IPS-18a (cell line): ENCODE measurements around the gene F2RL1.
"Not testable (repeated sequence)": the region's sequence is repeated elsewhere in the genome, so short reads cannot be mapped to it uniquely, and the experiment has no call there.

Experiments used
- H3K27ac ChIP-seq: one replicate; pipeline ENCODE4 v1.5.1; 2013; ENCODE audit warnings: low read length
- H3K27me3 ChIP-seq: one replicate; pipeline ENCODE4 v1.6.1; 2013; ENCODE audit warnings: mild to moderate bottlenecking, low read length; ENCODE audit not compliant: control insufficient read depth, insufficient read depth
- H3K36me3 ChIP-seq: one replicate; pipeline ENCODE4 v1.6.1; 2013; ENCODE audit warnings: low read depth, low read length; ENCODE audit not compliant: control insufficient read depth
- H3K4me1 ChIP-seq: one replicate; pipeline ENCODE4 v1.6.1; 2013; ENCODE audit warnings: low read depth, low read length; ENCODE audit not compliant: control insufficient read depth
- H3K4me3 ChIP-seq: one replicate; pipeline ENCODE4 v1.5.1; 2013; ENCODE audit warnings: low read length
- H3K9ac ChIP-seq: one replicate; pipeline ENCODE4 v1.6.1; 2013; ENCODE audit warnings: mild to moderate bottlenecking, low read length, moderate library complexity
- H3K9me3 ChIP-seq: one replicate; pipeline ENCODE4 v1.6.1; 2013; ENCODE audit warnings: low read depth, low read length; ENCODE audit not compliant: control insufficient read depth

The F2RL1 gene

GRCh38 chr5:76826416-76826815 lies 7.6 kb downstream of the F2RL1 start:
- not testable (repeated sequence) for H3K9me3 ChIP-seq, H3K27me3 ChIP-seq, H3K27ac ChIP-seq, H3K4me1 ChIP-seq, H3K4me3 ChIP-seq, H3K9ac ChIP-seq, H3K36me3 ChIP-seq

- Histone ChIP-seq H3K9me3 (no peaks in the 10 kb centered on the region), H3K27ac (no peak overlapping the region), H3K27me3 (no peaks in the 10 kb centered on the region), H3K9ac (no peak overlapping the region), H3K36me3 (peaks cover 22% of the 10 kb centered on the region), H3K4me3 (no peak overlapping the region), H3K4me1 (peaks cover 8% of the 10 kb centered on the region)
Measured at GRCh38 chr5:76831110-76831452, 12.3 kb downstream of the F2RL1 start.

DNA sequence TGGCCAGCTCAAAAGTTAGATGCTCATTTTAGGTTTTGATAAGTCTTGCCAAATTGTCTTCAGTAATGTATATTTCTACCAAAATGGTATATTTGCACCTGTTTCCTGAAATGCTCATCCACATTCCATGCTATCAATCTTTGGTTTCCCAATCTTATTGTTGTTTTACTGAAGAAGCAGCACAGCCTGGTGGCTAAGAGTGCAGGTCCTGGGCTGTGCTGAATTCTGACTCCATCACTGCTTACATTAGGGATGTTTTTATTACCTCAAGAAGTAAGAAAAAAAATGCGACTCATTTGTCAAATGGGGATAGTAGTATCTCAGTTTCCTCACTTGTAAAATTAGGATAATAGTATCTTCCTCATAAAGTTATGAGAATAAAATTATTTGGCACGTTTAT lies 17.4 kb downstream of the F2RL1 start:
- Histone ChIP-seq H3K27me3 (peaks cover 8% of the 10 kb centered on the region), H3K4me3 (no peak overlapping the region), H3K27ac (no peak overlapping the region), H3K9ac (no peak overlapping the region), H3K36me3 (peaks cover 22% of the 10 kb centered on the region), H3K9me3 (no peaks in the 10 kb centered on the region), H3K4me1 (peaks cover 7% of the 10 kb centered on the region)

- H3K4me3 ChIP-seq: no peak overlapping the region
- H3K4me1 ChIP-seq: peaks cover 7% of the 10 kb centered on the region
- H3K9ac ChIP-seq: no peak overlapping the region
- H3K36me3 ChIP-seq: peaks cover 22% of the 10 kb centered on the region
- peaks cover 8% of the 10 kb centered on the region for H3K27me3 ChIP-seq
- H3K27ac ChIP-seq: no peak overlapping the region
- no peaks in the 10 kb centered on the region for H3K9me3 ChIP-seq
Measured at GRCh38 chr5:76836585-76836984, 17.8 kb downstream of the F2RL1 start.

DNA sequence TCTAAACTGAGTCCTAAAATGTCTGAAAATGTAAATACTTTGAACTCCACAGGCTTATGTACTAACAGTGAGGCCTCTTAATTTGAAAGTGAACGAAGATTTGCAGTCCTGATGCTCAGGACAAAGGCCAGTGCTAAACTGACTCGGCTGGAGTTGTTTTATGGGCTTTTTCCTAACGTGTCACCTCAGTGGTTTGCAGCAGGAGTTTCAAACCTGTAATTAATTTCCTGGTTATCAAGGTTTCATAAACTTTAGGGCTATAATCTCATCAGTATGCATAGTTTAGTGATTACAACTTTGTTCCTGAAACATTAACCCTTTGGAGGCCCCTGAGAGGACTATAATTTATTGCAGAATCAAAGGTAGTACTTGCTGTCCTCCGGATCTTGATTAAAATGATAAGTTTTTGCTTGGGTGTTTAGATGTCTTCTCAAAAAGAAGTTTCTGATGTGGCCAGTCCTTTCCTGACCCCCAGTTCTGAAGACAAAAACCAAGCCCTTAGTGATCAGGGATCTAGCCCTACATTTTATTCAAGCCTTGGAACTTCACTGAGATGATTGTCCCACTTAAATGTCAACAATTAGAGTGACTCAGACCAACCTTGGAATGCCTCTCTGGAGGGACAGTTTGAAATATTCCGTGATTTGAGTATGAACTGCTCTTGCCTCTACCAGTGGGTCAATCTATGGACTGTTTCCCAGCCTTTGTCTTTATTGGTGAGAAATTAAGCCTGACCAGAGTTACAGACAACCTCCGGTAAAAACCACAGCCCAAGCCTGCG lies 19.8 kb downstream of the F2RL1 start:
- Histone ChIP-seq H3K27ac (no peak overlapping the region), H3K4me3 (no peak overlapping the region), H3K9ac (no peak overlapping the region), H3K36me3 (peaks cover 10% of the 10 kb centered on the region), H3K4me1 (peaks cover 7% of the 10 kb centered on the region), H3K27me3 (peaks cover 8% of the 10 kb centered on the region), H3K9me3 (no peaks in the 10 kb centered on the region)

GRCh38 chr5:76841361-76841760 lies 22.5 kb downstream of the F2RL1 start:
- H3K27me3 ChIP-seq: peaks cover 8% of the 10 kb centered on the region
- H3K4me3 ChIP-seq: no peak overlapping the region

GRCh38 chr5:76845890-76846289 lies 27.1 kb downstream of the F2RL1 start:
- Histone ChIP-seq H3K27ac (no peak overlapping the region), H3K4me1 (no peaks in the 10 kb centered on the region), H3K9me3 (no peaks in the 10 kb centered on the region), H3K4me3 (no peak overlapping the region), H3K9ac (no peak overlapping the region), H3K36me3 (no peaks in the 10 kb centered on the region), H3K27me3 (no peaks in the 10 kb centered on the region)

More at GRCh38 chr5:76841361-76841760, 22.5 kb downstream of the F2RL1 start:
- peaks cover 7% of the 10 kb centered on the region for H3K4me1 ChIP-seq
- no peaks in the 10 kb centered on the region for H3K36me3 ChIP-seq
- no peak overlapping the region for H3K27ac ChIP-seq
- H3K9me3 ChIP-seq: no peaks in the 10 kb centered on the region
- H3K9ac ChIP-seq: no peak overlapping the region

DNA sequence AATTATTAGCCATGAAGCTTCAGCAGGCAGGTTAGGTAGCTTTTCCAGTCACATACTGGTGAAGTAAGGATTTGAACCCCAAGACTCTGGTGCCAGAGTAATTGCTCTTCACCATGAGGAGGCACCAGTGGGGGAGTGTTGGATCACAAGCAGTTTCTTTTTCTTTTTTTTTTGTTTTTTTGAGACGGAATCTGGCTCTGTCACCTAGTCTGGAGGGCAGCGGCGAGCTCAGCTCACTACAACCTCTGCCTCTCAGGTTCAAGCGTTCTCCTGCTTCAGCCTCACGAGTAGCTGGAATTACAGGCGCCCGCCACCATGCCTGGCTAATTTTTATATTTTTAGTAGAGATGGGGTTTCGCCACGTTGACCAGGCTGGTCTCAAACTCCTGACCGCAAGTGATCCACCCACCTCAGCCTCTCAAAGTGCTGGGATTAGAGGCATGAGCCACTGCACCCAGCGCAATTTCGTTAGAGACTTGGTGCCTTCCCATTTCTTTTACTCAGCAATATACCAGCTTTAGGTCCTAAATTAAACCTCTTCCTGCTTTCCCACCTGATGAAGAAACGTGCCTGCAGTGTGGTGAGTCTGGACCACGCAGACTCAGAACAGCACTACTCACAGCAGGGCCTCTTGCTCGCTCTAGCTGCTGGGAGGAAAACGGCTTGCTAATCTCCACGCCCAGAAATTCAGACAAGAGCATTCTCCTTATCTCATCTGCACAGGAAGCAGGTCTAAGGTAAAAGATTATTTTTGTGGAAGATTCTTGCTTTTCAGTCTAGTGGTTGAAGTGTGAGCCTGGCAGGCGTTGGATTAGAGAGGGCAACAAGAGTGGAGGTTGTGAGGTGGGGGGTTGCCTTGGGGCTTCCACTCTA lies 30.8 kb downstream of the F2RL1 start, which contains the start of gene S100Z:
Gene S100Z (plus strand): TSS at position 596 of the 873 bp plus-strand sequence. CDS start 25,346 bp downstream, outside the sequence.
- Histone ChIP-seq H3K27me3 (no peaks in the 10 kb centered on the region), H3K9ac (no peak within 1 kb of the TSS), H3K36me3 (no peaks in the 10 kb centered on the region), H3K4me3 (no peak within 1 kb of the TSS), H3K4me1 (no peaks in the 10 kb centered on the region), H3K9me3 (peaks cover 4% of the 10 kb centered on the region), H3K27ac (no peak within 1 kb of the TSS)

GRCh38 chr5:76850543-76851145 lies 31.8 kb downstream of the F2RL1 start:
- Histone ChIP-seq H3K4me3 (no peak overlapping the region), H3K9me3 (peaks cover 6% of the 10 kb centered on the region), H3K36me3 (no peaks in the 10 kb centered on the region), H3K27me3 (no peaks in the 10 kb centered on the region), H3K4me1 (no peaks in the 10 kb centered on the region), H3K27ac (no peak overlapping the region), H3K9ac (no peak overlapping the region)

DNA sequence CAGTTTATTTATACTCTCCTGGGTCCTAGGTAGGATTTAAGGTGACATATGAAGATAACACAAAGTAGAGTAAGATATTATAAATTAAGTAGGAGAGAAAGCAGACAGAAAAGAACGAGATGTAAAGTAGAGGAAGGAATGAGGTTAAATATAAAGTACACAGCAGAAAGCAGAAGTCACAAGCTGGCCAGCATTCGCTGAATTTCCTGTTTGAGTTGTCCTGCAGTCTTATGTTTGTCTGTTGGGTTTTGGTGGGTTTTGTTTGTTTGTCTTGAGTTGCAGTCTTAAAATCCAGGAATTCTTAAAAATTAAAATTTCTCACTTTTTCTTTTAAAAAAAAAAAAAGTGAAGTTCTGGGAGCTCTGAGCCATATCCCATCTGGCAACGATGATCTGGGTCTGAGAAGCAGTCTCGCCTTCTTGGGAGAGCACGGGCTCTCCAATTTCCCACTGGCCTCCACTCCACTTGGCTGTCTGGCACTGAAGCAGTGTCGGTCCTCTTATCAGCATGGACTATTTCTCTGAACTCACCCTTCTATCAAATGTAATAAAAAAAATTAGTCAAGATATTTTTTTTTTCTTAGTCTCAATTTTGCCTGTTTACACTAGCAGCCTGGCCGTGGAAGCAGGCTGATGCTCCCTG lies 33.0 kb downstream of the F2RL1 start:
- Histone ChIP-seq H3K9ac (no peak overlapping the region), H3K27ac (no peak overlapping the region), H3K36me3 (no peaks in the 10 kb centered on the region), H3K4me3 (no peak overlapping the region), H3K4me1 (no peaks in the 10 kb centered on the region), H3K9me3 (peaks cover 6% of the 10 kb centered on the region), H3K27me3 (no peaks in the 10 kb centered on the region)

GRCh38 chr5:76852772-76853171 lies 33.9 kb downstream of the F2RL1 start:
- Histone ChIP-seq H3K4me3 (no peak overlapping the region), H3K4me1 (no peaks in the 10 kb centered on the region), H3K27me3 (no peaks in the 10 kb centered on the region), H3K9me3 (peaks cover 6% of the 10 kb centered on the region), H3K36me3 (no peaks in the 10 kb centered on the region), H3K9ac (no peak overlapping the region), H3K27ac (no peak overlapping the region)
